ENCODE results near the gene STARD13.

Gene STARD13

GRCh38 chr13:33195693-33196464 is 89.7 kb downstream of the STARD13 start:
- no peak overlapping the region for H3K9ac ChIP-seq (ENCODE audit: low read length)
- no peak overlapping the region for H3K4me3 ChIP-seq (ENCODE audit: low read length)
- no peak overlapping the region for H2AFZ ChIP-seq (ENCODE audit: low read length)
- no peaks in the 10 kb centered on the region for H3K79me2 ChIP-seq (ENCODE audit: low read length)
- H3K9me3 ChIP-seq (replicated peaks; ENCODE audit: insufficient read depth, low read length) = no peaks in the 10 kb centered on the region
- TF ChIP-seq EZH2phosphoT487 (IDR thresholded peaks at IDR 0.05; ENCODE audit: low read length) = no peak
- TF ChIP-seq EZH2 (optimal IDR thresholded peaks at IDR 0.05; ENCODE audit: low read depth, low read length) = no peak
- no peak for TF ChIP-seq CTCF (IDR thresholded peaks at IDR 0.05; ENCODE audit: low read length)
- no peak for DNase-seq
- H3K9me2 ChIP-seq (replicated peaks; ENCODE audit: insufficient read depth, low read length) = no peaks in the 10 kb centered on the region
- no peak overlapping the region for H3K27ac ChIP-seq (ENCODE audit: low read length)
- no peaks in the 10 kb centered on the region for H3F3A ChIP-seq (ENCODE audit: insufficient read depth, low read length)
- H3K4me1 ChIP-seq (ENCODE audit: low read length) = peaks cover 17% of the 10 kb centered on the region
- no peak overlapping the region for H3K4me2 ChIP-seq (ENCODE audit: low read depth, low read length)
- H3K36me3 ChIP-seq (replicated peaks; ENCODE audit: insufficient read depth, low read length) = no peaks in the 10 kb centered on the region
- H3K27me3 ChIP-seq (replicated peaks; ENCODE audit: insufficient read depth, low read length) = no peaks in the 10 kb centered on the region
- no peaks in the 10 kb centered on the region for H4K20me1 ChIP-seq (ENCODE audit: insufficient read depth, low read length)

GRCh38 chr13:33194820-33195692 is 90.5 kb downstream of the STARD13 start:
- H3K4me2 ChIP-seq (ENCODE audit: low read depth, low read length) = no peak overlapping the region
- no peaks in the 10 kb centered on the region for H4K20me1 ChIP-seq (ENCODE audit: insufficient read depth, low read length)
- no peak overlapping the region for H3K27ac ChIP-seq (ENCODE audit: low read length)
- no peaks in the 10 kb centered on the region for H3K79me2 ChIP-seq (ENCODE audit: low read length)
- H3F3A ChIP-seq (ENCODE audit: insufficient read depth, low read length) = no peaks in the 10 kb centered on the region
- H3K4me3 ChIP-seq (ENCODE audit: low read length) = no peak overlapping the region
- no peaks in the 10 kb centered on the region for H3K9me3 ChIP-seq (replicated peaks; ENCODE audit: insufficient read depth, low read length)
- H3K9ac ChIP-seq (ENCODE audit: low read length) = no peak overlapping the region
- H3K27me3 ChIP-seq (replicated peaks; ENCODE audit: insufficient read depth, low read length) = no peaks in the 10 kb centered on the region
- H3K36me3 ChIP-seq (replicated peaks; ENCODE audit: insufficient read depth, low read length) = no peaks in the 10 kb centered on the region
- H3K4me1 ChIP-seq (ENCODE audit: low read length) = peaks cover 14% of the 10 kb centered on the region
- TF ChIP-seq EZH2phosphoT487 (IDR thresholded peaks at IDR 0.05; ENCODE audit: low read length) (no peak), EZH2 (optimal IDR thresholded peaks at IDR 0.05; ENCODE audit: low read depth, low read length) (no peak), CTCF (IDR thresholded peaks at IDR 0.05; ENCODE audit: low read length) (no peak)
- DNase-seq = no peak
- H3K9me2 ChIP-seq (replicated peaks; ENCODE audit: insufficient read depth, low read length) = no peaks in the 10 kb centered on the region
- H2AFZ ChIP-seq (ENCODE audit: low read length) = no peak overlapping the region

- Histone ChIP-seq H4K20me1 (ENCODE audit: insufficient read depth, low read length) (no peaks in the 10 kb centered on the region), H3K27ac (ENCODE audit: low read length) (no peak overlapping the region), H3K4me2 (ENCODE audit: low read depth, low read length) (no peak overlapping the region), H3K4me3 (ENCODE audit: low read length) (no peak overlapping the region), H3K27me3 (replicated peaks; ENCODE audit: insufficient read depth, low read length) (no peaks in the 10 kb centered on the region), H3K4me1 (ENCODE audit: low read length) (0 out of 2 replicates have a peak, but pooled peaks cover 5% of the 10 kb centered on the region), H3K9me2 (replicated peaks; ENCODE audit: insufficient read depth, low read length) (no peaks in the 10 kb centered on the region), H3K9ac (ENCODE audit: low read length) (no peak overlapping the region), H3F3A (ENCODE audit: insufficient read depth, low read length) (peaks cover 4% of the 10 kb centered on the region), H2AFZ (ENCODE audit: low read length) (no peak overlapping the region), H3K79me2 (ENCODE audit: low read length) (no peaks in the 10 kb centered on the region), H3K9me3 (replicated peaks; ENCODE audit: insufficient read depth, low read length) (no peaks in the 10 kb centered on the region), H3K36me3 (replicated peaks; ENCODE audit: insufficient read depth, low read length) (no peaks in the 10 kb centered on the region)
- no peak for DNase-seq
- no peak for TF ChIP-seq EZH2phosphoT487 (IDR thresholded peaks at IDR 0.05; ENCODE audit: low read length)
- no peak for TF ChIP-seq EZH2 (optimal IDR thresholded peaks at IDR 0.05; ENCODE audit: low read depth, low read length)
- no peak for TF ChIP-seq CTCF (IDR thresholded peaks at IDR 0.05; ENCODE audit: low read length)
Observed at GRCh38 chr13:33193428-33193974, 92.1 kb downstream of the STARD13 start.

Data from MM.1S (cell line).